HG03280 (cell line): ENCODE results near the gene ILKAP.
"Not testable (repeated sequence)": the region's sequence is repeated elsewhere in the genome, so short reads cannot be mapped to it uniquely, and the experiment has no call there.

Experiments
- ATAC-seq: cut with Tn5 transposase; IDR thresholded peaks from one replicate; pipeline ENCODE4 v1.9.1; 2021; ENCODE audit warnings: mild to moderate bottlenecking, moderate library complexity; ENCODE audit not compliant: unreplicated experiment

Gene ILKAP

GRCh38 chr2:238202326-238203093, 985 bp downstream of the ILKAP start:
- ATAC-seq, result no peak

- ATAC-seq, result no peak
Measured at GRCh38 chr2:238190445-238190844, 13.1 kb downstream of the ILKAP start.

- ATAC-seq, result no peak
Measured at GRCh38 chr2:238187618-238188548, 15.6 kb downstream of the ILKAP start.

- no peak for ATAC-seq
Measured at GRCh38 chr2:238183821-238184220, 19.7 kb downstream of the ILKAP start.

- no peak for ATAC-seq
Measured at GRCh38 chr2:238182362-238182761, 21.1 kb downstream of the ILKAP start.

- ATAC-seq, result no peak
Measured at GRCh38 chr2:238180554-238180953, 22.9 kb downstream of the ILKAP start.

GRCh38 chr2:238176613-238177012, 26.9 kb downstream of the ILKAP start:
- no peak for ATAC-seq

- ATAC-seq, result no peak
Measured at GRCh38 chr2:238174701-238175100, 28.8 kb downstream of the ILKAP start.

- no peak for ATAC-seq
Measured at GRCh38 chr2:238174291-238174690, 29.2 kb downstream of the ILKAP start.

- no peak for ATAC-seq
Measured at GRCh38 chr2:238173692-238174091, 29.8 kb downstream of the ILKAP start.

- ATAC-seq, result no peak
Measured at GRCh38 chr2:238172439-238172838, 31.1 kb downstream of the ILKAP start.

- no peak for ATAC-seq
Measured at GRCh38 chr2:238171575-238172187, 31.8 kb downstream of the ILKAP start.

GRCh38 chr2:238171072-238171431, 32.4 kb downstream of the ILKAP start:
- not testable (repeated sequence) for ATAC-seq

- ATAC-seq, result no peak
Measured at GRCh38 chr2:238170386-238171071, 33.0 kb downstream of the ILKAP start.

- ATAC-seq, result no peak
Measured at GRCh38 chr2:238169708-238170251, 33.7 kb downstream of the ILKAP start.

GRCh38 chr2:238169048-238169707, 34.3 kb downstream of the ILKAP start:
- no peak for ATAC-seq

- ATAC-seq, result no peak
Measured at GRCh38 chr2:238168196-238169047, 35.1 kb downstream of the ILKAP start.

GRCh38 chr2:238167761-238168160, 35.7 kb downstream of the ILKAP start:
- no peak for ATAC-seq

- no peak for ATAC-seq
Measured at GRCh38 chr2:238167344-238167715, 36.2 kb downstream of the ILKAP start.
